ENCODE results near the gene DR1. TPM values are rescaled to one million over a fixed set of nuclear protein-coding genes. Genes with fewer than 3 reads are reported as not detected.

Gene DR1
- total and polyA plus RNA-seq, 10 of the 15 experiments (the other 5 are each of a cell fraction or from before 2014, with no cell fraction given), result 7.4 to 56.1 (median 35.4) TPM

- TF ChIP-seq CUX1 (IDR thresholded peaks at IDR 0.05; ENCODE audit: insufficient replicate concordance, low read depth, low read length) (no peak), E2F4 (IDR thresholded peaks at IDR 0.05; ENCODE audit: low read depth, low read length) (no peak), IRF4 (IDR thresholded peaks at IDR 0.05; ENCODE audit: low read depth, low read length) (no peak), RB1 (IDR thresholded peaks at IDR 0.05; ENCODE audit: borderline replicate concordance) (no peak), STAT3 (IDR thresholded peaks at IDR 0.05; ENCODE audit: low read depth, low read length) (no peak)
Observed at GRCh38 chr1:93354749-93355148, 9.0 kb downstream of the DR1 start (continued).

- Histone ChIP-seq H3K4me2 (ENCODE audit: control insufficient read depth, insufficient read depth) (no peak overlapping the region; the same call in 1 of the 2 replicates), H4K20me1 (ENCODE audit: control insufficient read depth, insufficient read depth) (no peaks in the 10 kb centered on the region), H3K4me1 (ENCODE audit: control insufficient read depth, insufficient read depth, low read length) (no peaks in the 10 kb centered on the region; the same call in none of the 2 replicates), H3K36me3 (ENCODE audit: control insufficient read depth in 2 of 2, insufficient read depth in 2 of 2, low read length in 1 of 2) (peaks cover 0 to 24% of the 10 kb centered on the region in 2 experiments), H3K9ac (ENCODE audit: control insufficient read depth, insufficient read depth, low read length) (no peak overlapping the region), H3K27me3 (replicated peaks in 1 of 2; ENCODE audit: control insufficient read depth in 2 of 2, insufficient read depth in 2 of 2, low read length in 1 of 2) (no peaks in the 10 kb centered on the region), H3K27ac (ENCODE audit: control insufficient read depth, insufficient read depth) (no peak overlapping the region), H3K4me3 (no peak overlapping the region), H3K9me3 (replicated peaks; ENCODE audit: control insufficient read depth, insufficient read depth, low read length) (no peaks in the 10 kb centered on the region), H2AFZ (ENCODE audit: control insufficient read depth, low read depth, low read length) (no peak overlapping the region), H3K79me2 (ENCODE audit: control insufficient read depth, insufficient read depth, low read length) (peaks cover 84% of the 10 kb centered on the region)
- intact Hi-C loops (cut with micrococcal nuclease; ENCODE audit: unreplicated experiment) (no loop called here), in situ Hi-C loops (cut with MboI) (no loop called here)
- WGBS (ENCODE audit: insufficient coverage, insufficient replicate concordance, low lambda C conversion rate, missing lambda C conversion rate), result 97% methylated on average over 2 of the region's 2 CpGs
- TF ChIP-seq MTA2 (IDR thresholded peaks at IDR 0.05; ENCODE audit: low read depth) (no peak), MLLT1 (IDR thresholded peaks at IDR 0.05) (no peak), CBX5 (IDR thresholded peaks at IDR 0.05; ENCODE audit: low read depth) (no peak)
- FAIRE-seq (no peak), ATAC-seq (no peak), DNase-seq (ENCODE audit: low read depth, low spot score) (no peak)
- RAD21 ChIA-PET (ENCODE audit: unreplicated experiment), result interaction anchor here (1.5 kb wide), 1 partner anchor 12 kb away, joined by 4 read pairs; the partner anchor contains the start of gene DR1
- SMC1A ChIA-PET (ENCODE audit: uncharacterized antibody, unreplicated experiment), result interaction anchor here (0.9 to 1.4 kb wide), 3 partner anchors 12 to 53 kb away, joined by 3 to 4 read pairs (median 3); partner anchors contain the start of gene DR1
- BruUV-seq (replicated peaks), result no TSS peak
- POLR2A ChIA-PET, result no interaction called here
- CTCF ChIA-PET, result interaction anchor here (0.6 kb wide), 1 partner anchor 9 kb away, joined by 3 read pairs; no protein-coding TSS in a partner anchor
Observed at GRCh38 chr1:93357242-93357641, 11.5 kb downstream of the DR1 start.

Data from GM12878 (cell line).